Liver (tissue), 3 donors: Measurements from ENCODE around the gene TRAPPC2L.

Experiments
- RXRA ChIP-seq, 2 donors: IDR thresholded peaks; 2 replicates each; pipeline ENCODE4 v1.6.1; 2017 to 2018; ENCODE audit warnings: antibody characterized with exemption in 2 of 2, mild to moderate bottlenecking in 1 of 2
- YY1 ChIP-seq: IDR thresholded peaks from 2 replicates; pipeline ENCODE4 v1.6.1; 2016; ENCODE audit warnings: antibody characterized with exemption, mild to moderate bottlenecking
- TF ChIP-seq, protein P1 (sequence below): fragments of 150-350 bp; IDR thresholded peaks from 2 replicates; pipeline ENCODE4 v1.5.1; 2017; ENCODE audit warnings: improper control_type of control experiment, low read depth, low read length; ENCODE audit not compliant: missing input control
- TF ChIP-seq, protein P2 (sequence below): IDR thresholded peaks from 2 replicates; pipeline ENCODE4 v1.6.1; 2016; ENCODE audit warnings: antibody characterized with exemption
- TF ChIP-seq, protein P3 (sequence below): IDR thresholded peaks from 2 replicates; pipeline ENCODE4 v1.6.1; 2016; ENCODE audit warnings: antibody characterized with exemption
- TF ChIP-seq, protein P4 (sequence below): IDR thresholded peaks from 2 replicates; pipeline ENCODE4 v1.6.1; 2016; ENCODE audit warnings: antibody characterized with exemption
- donor health status: healthy.
- donor health status: healthy.

DNA sequence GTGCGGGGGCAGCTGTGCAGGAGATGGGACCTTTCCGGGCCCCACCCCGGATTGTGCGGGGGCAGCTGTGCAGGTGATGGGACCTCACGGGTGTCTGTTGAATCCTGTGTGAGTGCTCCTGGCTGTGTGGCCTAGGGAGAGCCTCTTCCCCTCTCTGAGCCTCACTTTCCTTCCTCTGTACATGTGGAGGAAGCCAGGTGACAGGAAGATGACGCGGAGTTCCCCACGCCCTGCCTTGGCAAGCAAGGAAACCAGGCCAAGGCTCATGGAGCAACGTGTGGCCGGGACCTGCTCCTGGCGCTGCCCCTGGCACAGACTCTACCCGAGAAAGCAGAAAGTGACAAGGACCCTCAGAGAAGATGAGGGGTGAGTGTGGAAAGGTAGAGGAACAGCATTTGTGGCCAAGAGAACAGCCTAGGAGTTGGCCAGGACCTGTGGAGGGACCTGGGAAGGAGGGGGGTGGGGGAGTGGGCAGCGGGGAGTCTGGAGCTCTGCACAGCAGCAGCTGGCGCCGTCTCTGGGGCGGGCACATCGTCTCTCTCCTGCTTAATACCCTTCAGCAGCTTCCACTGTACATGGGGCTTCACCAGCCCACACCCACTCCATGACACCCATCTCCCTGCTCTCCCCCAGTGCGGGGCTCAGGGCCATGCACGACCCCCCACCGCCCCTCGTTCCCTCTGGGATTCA lies 47.9 kb downstream of the TRAPPC2L start:
- TF ChIP-seq, protein P1, sequence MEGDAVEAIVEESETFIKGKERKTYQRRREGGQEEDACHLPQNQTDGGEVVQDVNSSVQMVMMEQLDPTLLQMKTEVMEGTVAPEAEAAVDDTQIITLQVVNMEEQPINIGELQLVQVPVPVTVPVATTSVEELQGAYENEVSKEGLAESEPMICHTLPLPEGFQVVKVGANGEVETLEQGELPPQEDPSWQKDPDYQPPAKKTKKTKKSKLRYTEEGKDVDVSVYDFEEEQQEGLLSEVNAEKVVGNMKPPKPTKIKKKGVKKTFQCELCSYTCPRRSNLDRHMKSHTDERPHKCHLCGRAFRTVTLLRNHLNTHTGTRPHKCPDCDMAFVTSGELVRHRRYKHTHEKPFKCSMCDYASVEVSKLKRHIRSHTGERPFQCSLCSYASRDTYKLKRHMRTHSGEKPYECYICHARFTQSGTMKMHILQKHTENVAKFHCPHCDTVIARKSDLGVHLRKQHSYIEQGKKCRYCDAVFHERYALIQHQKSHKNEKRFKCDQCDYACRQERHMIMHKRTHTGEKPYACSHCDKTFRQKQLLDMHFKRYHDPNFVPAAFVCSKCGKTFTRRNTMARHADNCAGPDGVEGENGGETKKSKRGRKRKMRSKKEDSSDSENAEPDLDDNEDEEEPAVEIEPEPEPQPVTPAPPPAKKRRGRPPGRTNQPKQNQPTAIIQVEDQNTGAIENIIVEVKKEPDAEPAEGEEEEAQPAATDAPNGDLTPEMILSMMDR = no peak
- TF ChIP-seq, protein P2, sequence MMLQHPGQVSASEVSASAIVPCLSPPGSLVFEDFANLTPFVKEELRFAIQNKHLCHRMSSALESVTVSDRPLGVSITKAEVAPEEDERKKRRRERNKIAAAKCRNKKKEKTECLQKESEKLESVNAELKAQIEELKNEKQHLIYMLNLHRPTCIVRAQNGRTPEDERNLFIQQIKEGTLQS = no peak
- TF ChIP-seq RXRA (IDR thresholded peaks at IDR 0.05) (no peak), YY1 (no peak)
- TF ChIP-seq, protein P3, sequence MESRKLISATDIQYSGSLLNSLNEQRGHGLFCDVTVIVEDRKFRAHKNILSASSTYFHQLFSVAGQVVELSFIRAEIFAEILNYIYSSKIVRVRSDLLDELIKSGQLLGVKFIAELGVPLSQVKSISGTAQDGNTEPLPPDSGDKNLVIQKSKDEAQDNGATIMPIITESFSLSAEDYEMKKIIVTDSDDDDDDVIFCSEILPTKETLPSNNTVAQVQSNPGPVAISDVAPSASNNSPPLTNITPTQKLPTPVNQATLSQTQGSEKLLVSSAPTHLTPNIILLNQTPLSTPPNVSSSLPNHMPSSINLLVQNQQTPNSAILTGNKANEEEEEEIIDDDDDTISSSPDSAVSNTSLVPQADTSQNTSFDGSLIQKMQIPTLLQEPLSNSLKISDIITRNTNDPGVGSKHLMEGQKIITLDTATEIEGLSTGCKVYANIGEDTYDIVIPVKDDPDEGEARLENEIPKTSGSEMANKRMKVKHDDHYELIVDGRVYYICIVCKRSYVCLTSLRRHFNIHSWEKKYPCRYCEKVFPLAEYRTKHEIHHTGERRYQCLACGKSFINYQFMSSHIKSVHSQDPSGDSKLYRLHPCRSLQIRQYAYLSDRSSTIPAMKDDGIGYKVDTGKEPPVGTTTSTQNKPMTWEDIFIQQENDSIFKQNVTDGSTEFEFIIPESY = no peak
- TF ChIP-seq, protein P4, sequence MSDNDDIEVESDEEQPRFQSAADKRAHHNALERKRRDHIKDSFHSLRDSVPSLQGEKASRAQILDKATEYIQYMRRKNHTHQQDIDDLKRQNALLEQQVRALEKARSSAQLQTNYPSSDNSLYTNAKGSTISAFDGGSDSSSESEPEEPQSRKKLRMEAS = no peak
